VCaP (cell line): ENCODE data around the gene PHYH.

Experiments
- H3K27ac ChIP-seq: fragments of 450-650 bp; 2 replicates; pipeline ENCODE4 v1.5.1; 2017
- CTCF ChIP-seq: fragments of 450-650 bp; conservative IDR thresholded peaks from 2 replicates; pipeline ENCODE4 v1.5.1; 2017; ENCODE audit warnings: mild to moderate bottlenecking, moderate library complexity

The PHYH gene

GRCh38 chr10:13233358-13233757, 66.5 kb downstream of the PHYH start:
- no peak for TF ChIP-seq CTCF
- H3K27ac ChIP-seq = no peak overlapping the region

DNA sequence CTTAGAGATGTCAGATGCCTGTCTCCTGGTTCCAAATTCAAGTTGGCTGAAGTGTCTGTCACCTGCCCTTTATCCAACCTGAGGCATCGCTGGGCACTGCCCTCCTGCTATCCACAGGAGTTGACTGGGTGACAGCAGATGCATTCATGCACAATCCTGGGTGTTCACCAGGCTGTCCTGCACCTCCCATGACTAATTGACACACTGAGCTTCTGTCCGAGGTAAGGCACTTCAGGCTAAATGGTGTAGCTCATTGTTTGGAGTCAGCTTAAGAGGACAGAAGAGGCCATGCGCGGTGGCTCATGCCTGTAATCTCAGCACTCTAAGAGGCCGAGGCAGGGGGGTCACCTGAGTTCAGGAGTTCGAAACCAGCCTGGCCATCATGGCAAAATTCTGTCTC, 68.1 kb downstream of the PHYH start:
- no peak overlapping the region for H3K27ac ChIP-seq
- no peak for TF ChIP-seq CTCF

DNA sequence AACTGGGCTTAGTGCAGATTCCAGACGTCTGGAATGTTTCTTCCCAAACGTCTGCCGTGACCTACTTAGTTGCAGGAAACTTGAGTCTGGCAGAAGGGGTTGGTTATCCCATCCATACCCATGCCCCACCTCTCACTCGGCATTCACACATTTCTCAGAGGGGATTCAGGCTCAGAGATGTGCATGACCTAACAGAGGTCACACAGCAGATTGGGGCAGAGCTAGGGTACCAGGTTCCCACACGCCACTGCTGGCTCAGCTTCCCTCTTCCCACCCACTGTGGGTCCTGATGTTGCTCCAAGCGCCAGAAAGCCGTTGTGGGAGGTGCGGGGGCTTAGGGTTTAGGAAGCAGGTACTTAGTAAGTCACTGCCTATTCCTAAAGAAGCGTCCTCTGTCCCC, 68.7 kb downstream of the PHYH start:
- H3K27ac ChIP-seq = no peak overlapping the region
- no peak for TF ChIP-seq CTCF
